DMS53 treated with DMSO at 0.1 percent for 48 hours (cell line): ENCODE results near the gene LCOR.
A peak's percentile ranks its signal among the peaks of the same experiment; 100 is the strongest.

Experiments
- DNase-seq: peaks from one replicate; lab custom pipeline; 2025; ENCODE audit not compliant: unreplicated experiment; lab: John Stamatoyannopoulos, UW

The LCOR gene

GRCh38 chr10:96924861-96925260 lies 92.8 kb downstream of the LCOR start:
- no peak for DNase-seq

GRCh38 chr10:96930469-96930868 lies 98.4 kb downstream of the LCOR start:
- DNase-seq = no peak

- no peak for DNase-seq
Observed at GRCh38 chr10:96935148-96935547, 103.0 kb downstream of the LCOR start.

DNA sequence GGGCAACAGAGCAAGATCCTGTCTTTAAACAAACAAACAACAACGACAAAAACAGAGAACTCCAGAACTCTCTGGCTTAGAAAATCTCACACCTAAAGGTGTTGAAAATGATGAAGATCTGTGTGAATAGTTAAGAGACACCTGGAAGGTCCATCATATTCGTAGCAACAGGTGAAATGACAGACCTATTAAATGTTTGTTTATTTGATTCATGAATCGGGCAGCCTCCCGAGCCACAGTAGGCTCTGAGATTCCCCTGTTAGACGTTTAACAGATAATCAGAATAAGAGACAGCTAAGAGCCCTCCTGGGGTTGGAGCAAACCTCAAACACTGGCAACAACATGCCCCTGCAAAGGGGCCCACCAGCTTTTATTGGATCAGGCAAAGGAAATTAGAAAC lies 103.7 kb downstream of the LCOR start:
- no peak for DNase-seq

GRCh38 chr10:96943161-96943560 lies 111.1 kb downstream of the LCOR start:
- peak; percentile 16 for DNase-seq

DNA sequence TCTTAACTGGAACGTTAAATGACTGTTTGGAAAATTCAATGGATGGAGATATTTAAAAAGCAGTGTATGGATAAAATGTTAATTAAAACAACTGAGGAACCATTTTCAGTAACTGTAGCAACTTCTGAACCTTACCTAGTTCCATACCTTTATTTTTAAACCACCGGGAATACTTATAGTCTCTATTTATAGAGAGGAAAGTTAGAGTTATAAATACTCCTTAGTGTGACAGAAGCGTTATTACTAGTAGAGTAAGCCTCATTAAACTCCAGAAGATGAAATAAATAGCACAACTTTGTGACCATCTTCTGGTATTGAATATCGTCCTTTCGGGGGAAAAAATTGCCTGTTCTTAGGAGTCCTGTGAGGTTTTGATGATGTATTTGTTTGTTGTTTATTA lies 114.9 kb downstream of the LCOR start:
- DNase-seq = no peak

DNA sequence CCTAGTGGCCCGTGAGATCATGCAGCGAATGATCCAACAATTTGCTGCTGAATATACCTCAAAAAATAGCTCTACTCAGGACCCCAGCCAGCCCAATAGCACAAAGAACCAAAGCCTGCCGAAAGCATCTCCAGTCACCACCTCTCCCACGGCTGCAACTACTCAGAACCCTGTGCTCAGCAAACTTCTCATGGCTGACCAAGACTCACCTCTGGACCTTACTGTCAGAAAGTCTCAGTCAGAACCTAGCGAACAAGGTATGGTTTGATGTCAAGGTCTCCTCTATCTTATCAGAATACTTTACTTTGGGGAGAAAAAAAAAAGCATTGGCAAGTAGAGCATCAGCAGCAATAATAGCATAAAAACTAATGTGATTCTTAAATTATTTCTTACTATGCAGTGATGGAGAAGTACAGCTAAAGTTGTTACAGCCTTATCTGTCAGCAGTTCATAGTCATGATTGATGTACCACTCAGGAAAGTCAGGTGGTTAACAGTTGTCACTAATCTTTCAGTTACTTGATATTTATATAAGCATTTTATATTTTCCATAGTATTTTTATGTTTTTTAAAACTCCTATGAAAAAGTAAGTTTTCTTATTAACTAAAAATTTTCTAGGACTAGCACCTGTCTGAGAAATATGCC lies 117.1 kb downstream of the LCOR start:
- no peak for DNase-seq

DNA sequence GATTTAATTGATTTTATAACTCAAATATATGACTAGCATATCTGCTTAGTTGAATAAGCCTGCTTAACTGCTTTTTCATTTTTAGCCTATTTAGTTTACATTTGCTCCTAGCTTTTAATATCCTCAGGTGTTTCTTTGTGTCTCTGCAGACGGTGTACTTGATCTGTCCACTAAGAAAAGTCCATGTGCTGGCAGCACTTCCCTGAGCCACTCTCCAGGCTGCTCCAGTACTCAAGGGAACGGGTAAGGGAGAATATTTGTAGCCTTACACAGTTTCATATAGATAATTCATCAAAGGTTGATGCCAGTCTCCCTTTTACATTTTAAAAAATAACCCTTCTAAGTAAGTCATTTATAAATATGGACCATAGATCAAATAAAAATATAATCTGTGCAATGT lies 119.9 kb downstream of the LCOR start:
- DNase-seq = no peak

- no peak for DNase-seq
Observed at GRCh38 chr10:96955794-96956193, 123.7 kb downstream of the LCOR start.

DNA sequence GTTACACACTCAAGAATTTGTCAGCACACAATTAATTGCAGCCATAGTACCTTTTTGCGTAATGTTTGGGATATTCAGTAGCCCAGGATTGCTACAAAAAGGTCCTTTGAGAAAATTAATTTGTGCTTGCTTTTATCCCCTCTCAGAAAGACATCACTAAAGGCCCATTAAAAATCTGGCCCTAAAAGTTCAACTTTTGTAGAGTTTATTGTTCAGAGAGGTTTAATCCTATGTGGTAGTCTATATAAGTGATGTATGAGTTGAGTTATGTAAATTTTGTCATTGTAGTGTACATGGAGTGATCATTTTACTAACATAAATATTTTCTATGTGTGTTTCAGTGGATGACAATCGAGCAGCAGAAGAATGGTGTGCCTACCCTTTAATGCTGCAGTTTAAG lies 126.0 kb downstream of the LCOR start:
- DNase-seq = no peak

DNA sequence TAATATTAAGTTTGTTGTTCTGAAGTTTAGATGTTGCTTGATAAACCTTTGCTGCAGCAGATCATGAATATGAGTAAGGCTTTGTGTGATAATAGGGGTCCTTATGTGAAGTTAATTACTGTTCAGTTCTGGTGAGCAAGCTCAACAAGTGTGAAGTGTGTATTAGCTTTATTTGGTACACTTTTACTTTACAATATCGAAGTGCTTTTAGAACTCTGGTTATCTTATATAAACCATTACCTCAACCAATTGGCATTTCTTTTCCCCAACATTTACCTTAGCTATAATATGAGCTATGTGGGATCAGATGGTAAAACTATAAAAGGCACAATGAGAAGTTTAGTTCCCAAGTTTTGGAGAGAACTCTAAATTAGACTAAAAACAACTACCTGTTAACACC lies 127.6 kb downstream of the LCOR start:
- DNase-seq = no peak

DNA sequence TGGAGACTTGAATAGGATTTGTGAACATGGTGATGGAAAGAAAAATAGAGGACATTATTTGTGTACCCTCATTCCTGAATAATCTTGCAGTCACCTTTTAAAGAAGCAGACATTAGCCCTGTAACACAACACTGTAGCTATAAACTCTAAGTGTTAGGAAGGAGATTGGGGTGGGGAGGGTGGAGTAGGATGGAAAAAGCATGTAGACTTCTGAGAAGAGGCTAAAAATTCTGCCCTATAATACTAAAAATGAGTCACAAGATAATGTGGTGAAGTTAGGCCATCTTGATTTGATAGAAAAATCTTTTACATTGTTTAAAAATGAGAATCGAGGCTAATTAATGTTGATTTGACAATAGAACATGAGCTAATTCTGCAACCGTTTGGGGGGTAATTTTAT lies 128.8 kb downstream of the LCOR start:
- no peak for DNase-seq

DNA sequence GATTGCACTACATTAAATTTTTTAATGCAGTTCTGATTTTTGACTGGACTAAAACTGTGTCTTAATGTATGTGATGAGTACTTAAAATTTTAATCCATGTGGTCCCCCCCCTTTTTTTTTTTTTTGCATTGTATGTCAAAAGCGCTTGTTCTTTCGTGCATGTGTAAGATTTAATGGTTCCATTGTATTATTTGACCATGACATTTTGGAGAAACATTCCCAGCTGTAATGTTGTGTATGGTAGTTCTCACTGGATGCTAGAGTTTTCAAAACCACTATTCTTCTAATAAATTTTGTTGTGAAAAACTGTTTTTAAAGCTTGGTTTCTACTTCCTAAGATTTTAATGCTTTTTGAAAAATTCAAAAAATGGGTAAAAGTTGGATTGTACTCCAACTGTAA lies 132.0 kb downstream of the LCOR start:
- no peak for DNase-seq

DNA sequence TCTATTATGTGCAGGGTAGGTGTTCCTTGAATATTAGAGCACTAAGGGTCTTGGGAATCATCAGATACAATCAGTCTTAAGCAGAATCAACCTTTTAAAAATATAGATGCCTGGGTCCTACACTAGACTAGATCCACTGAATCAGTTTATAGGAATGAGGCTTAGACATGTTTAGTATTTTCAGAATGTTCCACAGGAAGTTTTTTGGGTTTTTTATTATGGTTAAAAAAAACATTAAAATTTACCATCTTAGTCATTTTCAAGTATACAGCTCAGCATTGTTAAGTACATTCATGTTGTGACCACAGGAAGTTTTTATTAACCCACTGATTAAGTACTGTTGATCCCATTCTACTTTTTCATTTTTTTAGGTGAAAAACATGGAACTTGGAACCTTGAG lies 135.7 kb downstream of the LCOR start:
- DNase-seq = no peak

GRCh38 chr10:96968682-96969423 lies 136.8 kb downstream of the LCOR start:
- DNase-seq = no peak

DNA sequence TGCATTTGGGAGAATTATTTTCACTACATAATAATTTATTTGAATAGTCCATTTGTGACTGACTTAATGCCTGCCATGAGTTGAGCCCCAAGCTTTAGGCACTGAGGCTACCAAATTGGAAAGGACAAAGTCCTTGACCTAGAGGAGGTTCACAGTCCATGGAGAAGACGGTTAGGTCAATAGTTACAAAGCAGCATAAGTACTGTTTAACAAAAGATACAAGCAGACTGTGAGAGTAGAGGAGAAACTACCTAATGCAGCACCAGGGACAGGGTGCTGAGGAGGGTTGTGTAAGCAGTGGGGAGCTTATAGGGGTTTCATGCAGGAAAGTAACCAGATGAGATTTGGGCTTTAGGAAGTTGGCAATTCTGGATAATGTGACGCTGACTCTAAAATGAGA lies 139.2 kb downstream of the LCOR start:
- peak; percentile 11 for DNase-seq

GRCh38 chr10:96972264-96972663 lies 140.2 kb downstream of the LCOR start:
- no peak for DNase-seq

- no peak for DNase-seq
Observed at GRCh38 chr10:96973809-96974747, 142.0 kb downstream of the LCOR start.

DNA sequence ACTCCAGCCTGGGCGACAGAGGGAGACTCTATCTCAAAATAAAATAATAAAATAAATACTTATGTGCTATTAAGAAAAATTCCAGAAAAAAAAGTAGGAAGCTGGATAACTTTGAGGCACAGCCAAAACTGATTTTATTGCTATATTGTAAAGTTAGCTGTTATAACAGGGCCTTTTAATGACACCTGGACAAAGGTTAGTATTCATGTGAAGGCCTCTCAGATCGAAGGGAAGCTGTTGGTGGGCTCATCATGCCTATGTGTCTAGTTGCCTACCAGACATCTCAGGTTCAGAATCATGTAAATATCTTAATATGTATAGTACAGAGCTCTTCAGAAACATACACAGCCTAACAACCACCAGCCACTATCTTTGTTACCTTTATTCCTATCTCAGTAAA lies 143.0 kb downstream of the LCOR start:
- DNase-seq = no peak

DNA sequence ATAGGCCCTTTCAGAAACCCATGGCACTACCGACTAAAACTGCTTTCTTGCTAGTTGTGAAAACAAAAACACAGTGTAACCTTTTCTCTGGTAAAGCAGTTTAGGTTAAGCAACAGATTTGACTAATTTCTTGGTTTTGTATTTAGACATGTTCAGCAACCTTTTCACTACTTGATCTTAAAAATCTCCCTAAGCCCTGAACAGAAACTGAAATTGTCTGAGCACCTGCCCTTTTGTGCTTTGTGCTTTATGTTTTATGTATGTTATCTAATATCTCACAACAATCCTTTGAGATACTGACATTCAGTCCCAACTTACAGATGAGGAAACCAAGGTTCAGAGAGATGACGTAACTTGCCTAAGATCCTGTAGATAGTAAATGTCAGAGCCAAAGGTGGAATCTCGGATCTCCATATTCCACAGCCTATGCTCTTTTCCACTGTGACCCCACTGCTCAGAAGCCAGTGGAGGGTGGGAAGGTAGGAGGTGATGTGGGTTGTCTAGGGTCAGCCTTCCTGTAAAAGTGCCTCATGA lies 146.6 kb downstream of the LCOR start:
- no peak for DNase-seq

GRCh38 chr10:96982149-96982930 lies 150.2 kb downstream of the LCOR start:
- DNase-seq = no peak
